Body of pancreas (tissue), 4 donors: Measurements from ENCODE around the gene RABEPK.

Experiments
- POLR2A ChIP-seq, 3 donors: fragments of 450-650 bp; IDR thresholded peaks; one replicate each; pipeline ENCODE4 v1.6.1; 2016; ENCODE audit warnings: antibody characterized with exemption in 3 of 3, mild to moderate bottlenecking in 2 of 3
- TF ChIP-seq, protein P1 (sequence below), 7 experiments: fragments of 450-650 bp in 4 of 7; fragments of 200-600 bp in 3 of 7; sonication (generic) in 3 of 7; IDR thresholded peaks; one replicate each; pipeline ENCODE4 v1.5.1; 2016 to 2019; ENCODE audit warnings: antibody characterized with exemption in 7 of 7

DNA sequence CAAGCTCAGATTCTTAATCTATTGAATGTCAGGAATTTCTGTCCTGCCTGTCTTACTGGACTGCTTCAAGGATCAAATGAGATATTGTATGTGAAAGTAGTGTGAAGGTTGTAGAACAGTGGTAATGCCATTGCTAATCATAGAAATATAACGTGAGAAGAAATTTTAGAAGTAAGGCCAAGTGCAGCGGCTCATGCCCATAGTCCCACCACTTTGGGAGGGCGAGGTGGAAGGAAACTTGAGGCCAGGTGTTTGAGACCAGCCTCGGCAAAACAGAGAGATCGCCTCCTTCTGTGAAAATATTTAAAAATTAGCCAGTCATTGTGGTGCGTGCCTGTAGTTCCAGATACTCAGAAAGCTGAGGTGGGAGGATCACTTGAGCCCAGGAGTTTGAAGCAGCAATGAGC is 45.9 kb downstream of the RABEPK start:
- no peak for TF ChIP-seq POLR2A (IDR thresholded peaks at IDR 0.05)
- TF ChIP-seq, protein P1, sequence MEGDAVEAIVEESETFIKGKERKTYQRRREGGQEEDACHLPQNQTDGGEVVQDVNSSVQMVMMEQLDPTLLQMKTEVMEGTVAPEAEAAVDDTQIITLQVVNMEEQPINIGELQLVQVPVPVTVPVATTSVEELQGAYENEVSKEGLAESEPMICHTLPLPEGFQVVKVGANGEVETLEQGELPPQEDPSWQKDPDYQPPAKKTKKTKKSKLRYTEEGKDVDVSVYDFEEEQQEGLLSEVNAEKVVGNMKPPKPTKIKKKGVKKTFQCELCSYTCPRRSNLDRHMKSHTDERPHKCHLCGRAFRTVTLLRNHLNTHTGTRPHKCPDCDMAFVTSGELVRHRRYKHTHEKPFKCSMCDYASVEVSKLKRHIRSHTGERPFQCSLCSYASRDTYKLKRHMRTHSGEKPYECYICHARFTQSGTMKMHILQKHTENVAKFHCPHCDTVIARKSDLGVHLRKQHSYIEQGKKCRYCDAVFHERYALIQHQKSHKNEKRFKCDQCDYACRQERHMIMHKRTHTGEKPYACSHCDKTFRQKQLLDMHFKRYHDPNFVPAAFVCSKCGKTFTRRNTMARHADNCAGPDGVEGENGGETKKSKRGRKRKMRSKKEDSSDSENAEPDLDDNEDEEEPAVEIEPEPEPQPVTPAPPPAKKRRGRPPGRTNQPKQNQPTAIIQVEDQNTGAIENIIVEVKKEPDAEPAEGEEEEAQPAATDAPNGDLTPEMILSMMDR (IDR thresholded peaks at IDR 0.05): no peak
